GM19025 (cell line): ENCODE results near the gene TEN1.

Source experiments
- ATAC-seq: cut with Tn5 transposase; IDR thresholded peaks from one replicate; pipeline ENCODE4 v1.9.1; 2021; ENCODE audit warnings: mild to moderate bottlenecking, low read depth, moderate library complexity; ENCODE audit not compliant: unreplicated experiment

The TEN1 gene

GRCh38 chr17:76049239-76049638, 70.2 kb downstream of the TEN1 start:
- no peak for ATAC-seq

- no peak for ATAC-seq
Observed at GRCh38 chr17:76049836-76050537, 70.9 kb downstream of the TEN1 start.
